ENCODE data around the gene CHMP2A.

The CHMP2A gene

GRCh38 chr19:58575183-58576041 lies 20.5 kb upstream of the CHMP2A start:
- Histone ChIP-seq H3K9me3 (ENCODE audit: insufficient read depth, low read depth, low read length) (no peaks in the 10 kb centered on the region), H3K79me2 (ENCODE audit: insufficient read depth, low read length) (peaks cover 9% of the 10 kb centered on the region; the same call in 1 of the 2 replicates), H3K27me3 (ENCODE audit: insufficient read depth, low read length, poor library complexity, severe bottlenecking) (no peaks in the 10 kb centered on the region), H3K4me2 (ENCODE audit: low read depth, low read length, poor library complexity, severe bottlenecking) (peak overlapping the region; percentile 91), H3K4me3 (ENCODE audit: low read length, poor library complexity, severe bottlenecking) (peak overlapping the region; percentile 100), H3K9me2 (replicated peaks; ENCODE audit: low read depth, low read length) (no peaks in the 10 kb centered on the region), H3K4me1 (ENCODE audit: insufficient read depth, low read length, poor library complexity, severe bottlenecking) (peaks cover 35% of the 10 kb centered on the region), H3K36me3 (ENCODE audit: insufficient read depth, low read length) (no peaks in the 10 kb centered on the region), H3K9ac (ENCODE audit: low read depth, low read length, poor library complexity, severe bottlenecking) (peak overlapping the region; percentile 95), H2AFZ (ENCODE audit: low read length) (peak overlapping the region; percentile 84), H3F3A (ENCODE audit: low read depth) (peaks cover 7% of the 10 kb centered on the region; the same call in 1 of the 2 replicates), H4K20me1 (ENCODE audit: insufficient read depth, low read length, poor library complexity, severe bottlenecking) (no peaks in the 10 kb centered on the region)
- TF ChIP-seq CTCF (conservative IDR thresholded peaks at IDR 0.05; ENCODE audit: low read length) (no peak), EZH2phosphoT487 (IDR thresholded peaks at IDR 0.05; ENCODE audit: borderline replicate concordance) (no peak)

- peak overlapping the region; percentile 95 for H3K9ac ChIP-seq (ENCODE audit: low read depth, low read length, poor library complexity, severe bottlenecking)
- no peak overlapping the region for H2AFZ ChIP-seq (ENCODE audit: low read length)
- no peaks in the 10 kb centered on the region for H3K36me3 ChIP-seq (ENCODE audit: insufficient read depth, low read length)
- H3K4me1 ChIP-seq (ENCODE audit: insufficient read depth, low read length, poor library complexity, severe bottlenecking): peaks cover 32% of the 10 kb centered on the region
- peak overlapping the region; percentile 84 for H3K4me3 ChIP-seq (ENCODE audit: low read length, poor library complexity, severe bottlenecking)
- H3K4me2 ChIP-seq (ENCODE audit: low read depth, low read length, poor library complexity, severe bottlenecking): peak overlapping the region; percentile 91
- no peak for TF ChIP-seq CTCF (conservative IDR thresholded peaks at IDR 0.05; ENCODE audit: low read length)
- TF ChIP-seq EZH2phosphoT487 (IDR thresholded peaks at IDR 0.05; ENCODE audit: borderline replicate concordance): no peak
- peaks cover 9% of the 10 kb centered on the region; the same call in 1 of the 2 replicates for H3K79me2 ChIP-seq (ENCODE audit: insufficient read depth, low read length)
- H3F3A ChIP-seq (ENCODE audit: low read depth): peaks cover 7% of the 10 kb centered on the region; the same call in 1 of the 2 replicates
- no peaks in the 10 kb centered on the region for H3K9me2 ChIP-seq (replicated peaks; ENCODE audit: low read depth, low read length)
- no peaks in the 10 kb centered on the region for H3K27me3 ChIP-seq (ENCODE audit: insufficient read depth, low read length, poor library complexity, severe bottlenecking)
- H3K9me3 ChIP-seq (ENCODE audit: insufficient read depth, low read depth, low read length): no peaks in the 10 kb centered on the region
- no peaks in the 10 kb centered on the region for H4K20me1 ChIP-seq (ENCODE audit: insufficient read depth, low read length, poor library complexity, severe bottlenecking)
Observed at GRCh38 chr19:58573658-58574164, 18.8 kb upstream of the CHMP2A start.

DNA sequence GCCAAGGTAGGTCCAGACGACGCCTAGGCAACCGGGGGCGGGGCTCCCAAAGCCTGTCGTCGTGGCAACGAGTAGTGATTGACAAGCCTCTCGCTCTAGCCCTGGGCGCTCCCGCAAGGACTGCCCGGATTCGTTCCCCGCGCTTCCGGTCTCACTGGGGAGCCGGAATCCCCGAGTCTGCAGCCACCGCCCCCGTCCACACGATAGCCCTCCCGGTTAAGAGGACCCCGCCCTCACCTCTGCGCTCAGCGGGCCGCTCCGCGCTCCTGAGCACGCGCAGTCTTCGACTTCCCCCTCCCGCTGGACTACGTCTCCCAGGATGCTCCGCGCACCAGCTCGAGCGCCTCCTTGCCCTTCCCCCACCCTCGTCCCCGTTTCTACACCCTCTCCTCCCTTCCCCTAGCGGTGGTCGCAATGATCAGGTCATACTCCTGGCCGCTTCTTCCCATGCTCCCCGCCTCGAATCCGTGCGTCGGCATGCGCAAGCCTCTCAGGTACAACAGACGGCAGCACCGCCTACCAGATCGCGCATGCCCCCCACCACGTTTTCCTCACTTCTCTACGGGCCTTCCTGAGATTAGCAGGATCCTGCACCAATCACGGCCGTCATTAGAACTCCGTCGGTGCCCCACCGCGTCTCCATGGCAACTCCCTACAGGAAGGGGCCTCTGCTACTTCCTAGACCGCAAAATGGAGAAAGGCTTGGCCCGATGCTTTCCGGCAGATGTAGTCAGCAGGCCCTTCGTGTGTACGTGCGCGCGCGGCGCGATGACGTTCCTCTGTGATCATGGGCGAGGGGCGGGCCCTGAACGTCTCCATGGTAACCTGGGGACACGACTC lies 18.1 kb upstream of the CHMP2A start, which contains the start of gene MZF1:
Gene MZF1 (minus strand): TSS at position 518 of the 840 bp plus-strand sequence. CDS start 1,946 bp downstream, outside the sequence.
- TF ChIP-seq EZH2phosphoT487 (IDR thresholded peaks at IDR 0.05; ENCODE audit: borderline replicate concordance): no peak
- no peak for TF ChIP-seq CTCF (conservative IDR thresholded peaks at IDR 0.05; ENCODE audit: low read length)
- Histone ChIP-seq H3K9me3 (ENCODE audit: insufficient read depth, low read depth, low read length) (no peaks in the 10 kb centered on the region), H3K36me3 (ENCODE audit: insufficient read depth, low read length) (no peaks in the 10 kb centered on the region), H4K20me1 (ENCODE audit: insufficient read depth, low read length, poor library complexity, severe bottlenecking) (no peaks in the 10 kb centered on the region), H3K9ac (ENCODE audit: low read depth, low read length, poor library complexity, severe bottlenecking) (peak within 1 kb of the TSS; percentile 95), H3K27me3 (ENCODE audit: insufficient read depth, low read length, poor library complexity, severe bottlenecking) (no peaks in the 10 kb centered on the region), H3K79me2 (ENCODE audit: insufficient read depth, low read length) (peaks cover 6% of the 10 kb centered on the region; the same call in 1 of the 2 replicates), H3K4me2 (ENCODE audit: low read depth, low read length, poor library complexity, severe bottlenecking) (peak within 1 kb of the TSS; percentile 91), H3F3A (ENCODE audit: low read depth) (peaks cover 7% of the 10 kb centered on the region; the same call in 1 of the 2 replicates), H3K4me3 (ENCODE audit: low read length, poor library complexity, severe bottlenecking) (peak within 1 kb of the TSS; percentile 84), H3K9me2 (replicated peaks; ENCODE audit: low read depth, low read length) (no peaks in the 10 kb centered on the region), H2AFZ (ENCODE audit: low read length) (peak within 1 kb of the TSS; percentile 66), H3K4me1 (ENCODE audit: insufficient read depth, low read length, poor library complexity, severe bottlenecking) (peaks cover 34% of the 10 kb centered on the region)

Measured in Loucy (cell line).